ENCODE data around the gene BICC1. TPM values are rescaled to one million over a fixed set of nuclear protein-coding genes. Genes with fewer than 3 reads are reported as not detected.
A peak's percentile ranks its signal among the peaks of the same experiment; 100 is the strongest.

Gene BICC1
- total and polyA plus RNA-seq, 2 experiments from 2014 or later, result 6.4 to 13.2 TPM

DNA sequence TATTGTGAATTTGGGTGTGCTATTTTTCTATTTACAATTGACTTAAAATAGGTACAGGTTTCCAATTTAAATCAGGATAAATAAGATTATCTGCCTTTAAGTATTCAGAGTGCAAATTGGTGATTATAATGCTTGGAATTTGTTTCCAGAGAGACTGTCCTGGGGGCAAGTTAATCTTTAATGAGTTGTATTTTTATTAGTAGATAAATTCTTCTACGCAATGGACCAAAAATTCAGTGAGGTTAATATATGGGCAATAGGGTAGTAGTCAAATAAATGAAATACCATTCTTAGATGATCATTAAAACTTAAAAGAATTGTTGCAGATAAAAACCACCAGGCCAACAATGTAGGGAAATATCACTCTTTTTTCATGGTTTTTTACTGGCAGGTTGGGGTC, 3.4 kb downstream of the BICC1 start:
- no peaks in the 10 kb centered on the region for H3K27me3 ChIP-seq
- H3K36me3 ChIP-seq, result no peaks in the 10 kb centered on the region
- H3K9me3 ChIP-seq (ENCODE audit: low read depth), result no peaks in the 10 kb centered on the region
- H3K4me3 ChIP-seq, result no peak overlapping the region
- H3K4me1 ChIP-seq (ENCODE audit: low read depth), result peaks cover 15% of the 10 kb centered on the region
- DNase-seq (ENCODE audit: low read depth in 1 of 2, low spot score in 1 of 2), result peak in 1 of 2 donors; percentile 22
- TF ChIP-seq, protein P1, sequence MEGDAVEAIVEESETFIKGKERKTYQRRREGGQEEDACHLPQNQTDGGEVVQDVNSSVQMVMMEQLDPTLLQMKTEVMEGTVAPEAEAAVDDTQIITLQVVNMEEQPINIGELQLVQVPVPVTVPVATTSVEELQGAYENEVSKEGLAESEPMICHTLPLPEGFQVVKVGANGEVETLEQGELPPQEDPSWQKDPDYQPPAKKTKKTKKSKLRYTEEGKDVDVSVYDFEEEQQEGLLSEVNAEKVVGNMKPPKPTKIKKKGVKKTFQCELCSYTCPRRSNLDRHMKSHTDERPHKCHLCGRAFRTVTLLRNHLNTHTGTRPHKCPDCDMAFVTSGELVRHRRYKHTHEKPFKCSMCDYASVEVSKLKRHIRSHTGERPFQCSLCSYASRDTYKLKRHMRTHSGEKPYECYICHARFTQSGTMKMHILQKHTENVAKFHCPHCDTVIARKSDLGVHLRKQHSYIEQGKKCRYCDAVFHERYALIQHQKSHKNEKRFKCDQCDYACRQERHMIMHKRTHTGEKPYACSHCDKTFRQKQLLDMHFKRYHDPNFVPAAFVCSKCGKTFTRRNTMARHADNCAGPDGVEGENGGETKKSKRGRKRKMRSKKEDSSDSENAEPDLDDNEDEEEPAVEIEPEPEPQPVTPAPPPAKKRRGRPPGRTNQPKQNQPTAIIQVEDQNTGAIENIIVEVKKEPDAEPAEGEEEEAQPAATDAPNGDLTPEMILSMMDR (IDR thresholded peaks at IDR 0.05; ENCODE audit: low read depth, low read length), result no peak
- H3K27ac ChIP-seq, result no peak overlapping the region

GRCh38 chr10:58516671-58517070, 4.0 kb downstream of the BICC1 start:
- Histone ChIP-seq H3K27ac (no peak overlapping the region), H3K27me3 (no peaks in the 10 kb centered on the region), H3K4me3 (no peak overlapping the region), H3K9me3 (ENCODE audit: low read depth) (no peaks in the 10 kb centered on the region), H3K36me3 (no peaks in the 10 kb centered on the region), H3K4me1 (ENCODE audit: low read depth) (peaks cover 15% of the 10 kb centered on the region)
- DNase-seq (ENCODE audit: low read depth in 1 of 2, low spot score in 1 of 2), result no peak
- TF ChIP-seq, protein P1 (IDR thresholded peaks at IDR 0.05; ENCODE audit: low read depth, low read length), result no peak

DNA sequence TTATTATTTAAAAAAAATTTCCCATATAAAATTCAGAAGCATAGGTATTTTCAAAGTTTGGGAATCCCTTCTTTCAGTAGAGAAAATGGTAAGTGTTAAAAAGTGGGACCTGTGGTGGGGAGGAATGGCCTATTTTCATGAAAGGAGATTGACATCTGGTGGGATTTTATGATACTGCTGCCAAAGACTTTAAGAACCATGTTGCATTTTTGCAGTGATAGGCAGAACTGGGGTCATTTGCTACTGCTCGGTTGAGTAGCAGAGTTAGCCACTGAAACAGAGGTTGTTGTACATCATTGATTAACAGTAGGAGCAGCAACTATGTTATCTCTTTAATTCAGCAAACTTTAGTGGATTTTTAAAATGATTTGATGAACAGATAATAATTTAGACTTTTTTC, 4.4 kb downstream of the BICC1 start:
- no peak overlapping the region for H3K4me3 ChIP-seq
- TF ChIP-seq, protein P1 (IDR thresholded peaks at IDR 0.05; ENCODE audit: low read depth, low read length), result no peak

DNA sequence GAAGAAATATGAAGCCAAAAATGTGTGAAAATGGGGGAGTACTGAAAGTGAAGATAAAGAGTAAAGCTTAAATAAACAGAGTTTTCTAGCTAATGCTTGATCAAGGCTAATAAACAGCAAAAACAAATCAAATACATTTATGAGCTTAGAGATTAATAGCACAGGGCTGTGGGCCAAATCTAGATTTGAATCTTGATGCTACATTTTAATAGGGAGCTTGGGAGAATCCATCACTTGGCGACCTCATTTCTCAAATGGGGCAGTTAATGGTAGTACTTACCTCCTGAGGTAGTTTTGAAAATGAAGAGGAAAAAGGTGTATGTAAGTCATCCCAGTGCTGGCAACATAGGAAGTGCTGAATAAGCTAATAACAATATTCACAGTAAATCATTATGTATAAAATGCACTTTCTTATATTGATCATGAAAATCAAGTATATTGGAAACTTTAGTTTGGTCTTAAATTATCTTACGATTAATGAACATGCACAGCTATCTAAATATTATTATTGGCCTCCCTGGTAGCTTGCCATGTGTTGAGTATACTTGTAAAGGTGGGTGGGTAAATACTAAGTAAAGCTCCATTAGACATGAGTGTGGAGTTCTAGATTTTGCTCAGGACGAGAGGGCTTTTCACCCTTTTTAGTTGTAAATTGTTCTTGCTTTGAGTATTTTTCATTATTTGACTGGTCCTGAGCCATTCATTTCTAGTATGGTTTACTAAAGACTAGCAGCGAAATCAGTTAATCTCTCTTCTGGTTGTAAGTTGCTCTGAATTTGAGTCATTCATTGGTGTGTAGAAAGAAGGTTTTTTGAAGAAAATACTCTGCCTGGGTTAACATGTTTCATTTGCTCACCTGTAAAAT, 5.1 kb downstream of the BICC1 start:
- Histone ChIP-seq H3K27ac (no peak overlapping the region), H3K36me3 (no peaks in the 10 kb centered on the region), H3K27me3 (no peaks in the 10 kb centered on the region), H3K4me3 (no peak overlapping the region), H3K4me1 (ENCODE audit: low read depth) (peaks cover 15% of the 10 kb centered on the region), H3K9me3 (ENCODE audit: low read depth) (no peaks in the 10 kb centered on the region)
- TF ChIP-seq, protein P1 (IDR thresholded peaks at IDR 0.05; ENCODE audit: low read depth, low read length), result no peak
- no peak for DNase-seq (ENCODE audit: low read depth in 1 of 2, low spot score in 1 of 2)

More for the DNA sequence above, 4.4 kb downstream of the BICC1 start:
- H3K4me1 ChIP-seq (ENCODE audit: low read depth), result peaks cover 15% of the 10 kb centered on the region
- no peaks in the 10 kb centered on the region for H3K9me3 ChIP-seq (ENCODE audit: low read depth)
- DNase-seq (ENCODE audit: low read depth in 1 of 2, low spot score in 1 of 2), result no peak
- no peak overlapping the region for H3K27ac ChIP-seq
- H3K36me3 ChIP-seq, result no peaks in the 10 kb centered on the region
- no peaks in the 10 kb centered on the region for H3K27me3 ChIP-seq

GRCh38 chr10:58518775-58519174, 6.1 kb downstream of the BICC1 start:
- Histone ChIP-seq H3K4me1 (ENCODE audit: low read depth) (peaks cover 15% of the 10 kb centered on the region), H3K4me3 (no peak overlapping the region), H3K36me3 (no peaks in the 10 kb centered on the region), H3K9me3 (ENCODE audit: low read depth) (no peaks in the 10 kb centered on the region), H3K27me3 (no peaks in the 10 kb centered on the region), H3K27ac (no peak overlapping the region)
- TF ChIP-seq, protein P1 (IDR thresholded peaks at IDR 0.05; ENCODE audit: low read depth, low read length), result no peak
- no peak for DNase-seq (ENCODE audit: low read depth in 1 of 2, low spot score in 1 of 2)
